GM10248 (cell line): Measurements from ENCODE around the gene EXOC6.

ENCODE experiments used
- CTCF ChIA-PET: fragments of 300-600 bp; sonication (Branson Sonifier 250); formaldehyde crosslinking; extraction: SDS; loops from one replicate; lab custom pipeline; 2021; ENCODE audit warnings: antibody characterized with exemption; lab: Yijun Ruan, JAX
- POLR2A ChIA-PET: fragments of 350-650 bp; sonication (Branson Sonifier 250); formaldehyde crosslinking; extraction: SDS; loops from one replicate; lab custom pipeline; 2020; ENCODE audit warnings: antibody characterized with exemption; lab: Yijun Ruan, JAX
- DNase-seq: peaks from one replicate; pipeline ENCODE4 v3.0.0; 2012; ENCODE audit errors: extremely low spot score
- TF ChIP-seq, protein P1 (sequence below): IDR thresholded peaks from 2 replicates; pipeline ENCODE4 v1.5.1; 2012; ENCODE audit warnings: mild to moderate bottlenecking, low read depth; ENCODE audit errors: extremely low read depth, missing control alignments, control extremely low read depth

Gene EXOC6

DNA sequence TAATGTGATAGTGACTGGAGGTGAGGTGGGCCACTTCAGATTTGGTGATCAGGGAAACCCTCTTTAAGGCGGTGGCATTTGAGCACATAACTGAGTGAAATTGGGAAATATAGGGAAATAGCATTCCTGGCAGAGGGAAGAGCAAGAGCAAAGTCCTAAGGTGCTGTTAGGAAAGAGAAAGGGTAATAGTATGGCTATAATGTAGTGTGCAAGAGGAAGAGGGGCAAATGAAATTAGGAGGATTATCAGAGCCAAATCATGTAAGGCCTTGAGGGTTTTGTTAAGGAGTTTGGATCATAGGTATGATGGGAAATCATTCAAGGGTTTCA lies 184.5 kb downstream of the EXOC6 start:
- TF ChIP-seq, protein P1, sequence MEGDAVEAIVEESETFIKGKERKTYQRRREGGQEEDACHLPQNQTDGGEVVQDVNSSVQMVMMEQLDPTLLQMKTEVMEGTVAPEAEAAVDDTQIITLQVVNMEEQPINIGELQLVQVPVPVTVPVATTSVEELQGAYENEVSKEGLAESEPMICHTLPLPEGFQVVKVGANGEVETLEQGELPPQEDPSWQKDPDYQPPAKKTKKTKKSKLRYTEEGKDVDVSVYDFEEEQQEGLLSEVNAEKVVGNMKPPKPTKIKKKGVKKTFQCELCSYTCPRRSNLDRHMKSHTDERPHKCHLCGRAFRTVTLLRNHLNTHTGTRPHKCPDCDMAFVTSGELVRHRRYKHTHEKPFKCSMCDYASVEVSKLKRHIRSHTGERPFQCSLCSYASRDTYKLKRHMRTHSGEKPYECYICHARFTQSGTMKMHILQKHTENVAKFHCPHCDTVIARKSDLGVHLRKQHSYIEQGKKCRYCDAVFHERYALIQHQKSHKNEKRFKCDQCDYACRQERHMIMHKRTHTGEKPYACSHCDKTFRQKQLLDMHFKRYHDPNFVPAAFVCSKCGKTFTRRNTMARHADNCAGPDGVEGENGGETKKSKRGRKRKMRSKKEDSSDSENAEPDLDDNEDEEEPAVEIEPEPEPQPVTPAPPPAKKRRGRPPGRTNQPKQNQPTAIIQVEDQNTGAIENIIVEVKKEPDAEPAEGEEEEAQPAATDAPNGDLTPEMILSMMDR: no peak
- DNase-seq: no peak
- ChIA-PET POLR2A (no interaction called here), CTCF (interaction anchor here (1.2 kb wide), 2 partner anchors 26 to 30 kb away, joined by 3 read pairs; no protein-coding TSS in a partner anchor)

DNA sequence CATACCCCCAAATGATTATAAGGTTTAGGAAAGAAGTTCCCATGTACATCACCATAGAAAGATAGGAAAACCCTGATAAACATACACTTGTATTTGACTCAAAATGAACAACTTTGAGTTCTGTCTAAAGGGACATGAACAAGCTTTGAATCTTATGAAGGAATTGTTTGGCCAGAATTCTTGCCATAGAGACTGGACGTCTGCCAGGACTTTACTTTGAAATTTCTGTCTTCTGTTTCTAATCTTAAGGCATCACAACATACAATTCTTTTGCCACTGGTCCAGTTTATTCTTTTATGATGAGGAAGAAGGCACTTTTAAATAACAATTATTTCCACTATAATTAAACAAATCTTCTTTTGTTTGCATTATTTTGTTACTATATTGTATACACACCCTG lies 186.1 kb downstream of the EXOC6 start:
- TF ChIP-seq, protein P1: no peak
- DNase-seq: no peak
- CTCF ChIA-PET: interaction anchor here (0.9 to 1.5 kb wide), 9 partner anchors 8 to 69 kb away, joined by 3 to 5 read pairs (median 3); no protein-coding TSS in a partner anchor
- POLR2A ChIA-PET: no interaction called here

DNA sequence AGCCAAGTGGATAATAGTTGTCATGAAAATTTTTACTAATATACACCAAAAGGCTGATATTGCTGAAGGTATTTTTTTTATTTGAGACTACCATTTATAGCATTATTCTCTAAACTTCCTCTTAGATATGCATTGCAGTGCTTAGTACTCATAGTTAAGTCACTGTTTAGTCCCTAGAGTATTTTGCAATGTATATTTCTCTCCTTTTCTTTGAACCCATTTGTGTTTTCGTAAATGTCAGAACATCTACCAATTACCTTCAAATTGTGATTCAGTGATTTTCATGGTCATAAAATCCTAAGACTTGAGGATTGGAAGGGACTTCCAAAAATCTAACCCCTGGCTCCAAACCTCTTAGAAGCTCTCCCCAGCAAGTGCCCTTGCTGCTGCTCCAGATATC lies 190.8 kb downstream of the EXOC6 start:
- no peak for DNase-seq
- POLR2A ChIA-PET: no interaction called here
- TF ChIP-seq, protein P1: no peak
- CTCF ChIA-PET: interaction anchor here (1.1 to 2.1 kb wide), 7 partner anchors 13 to 153 kb away, joined by 3 to 6 read pairs (median 4); no protein-coding TSS in a partner anchor

DNA sequence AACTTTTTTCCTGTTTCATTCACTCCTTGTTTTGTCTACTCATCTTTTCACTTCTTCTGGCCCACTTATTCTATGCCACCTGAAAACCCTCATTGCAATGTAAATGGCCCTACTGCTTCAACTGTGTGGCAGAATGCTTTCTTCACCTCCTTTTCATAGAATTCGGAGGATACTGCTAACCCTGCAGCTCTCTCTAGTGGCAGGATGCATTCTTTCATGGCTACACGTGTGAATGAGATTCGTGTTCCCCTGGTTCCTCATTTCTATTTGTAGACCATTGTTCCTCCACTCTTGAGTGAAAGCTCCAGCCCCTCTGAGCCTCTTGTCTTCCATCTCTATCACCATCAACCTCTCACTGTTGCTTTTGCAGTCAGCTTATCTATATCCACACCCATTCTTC lies 191.4 kb downstream of the EXOC6 start:
- POLR2A ChIA-PET: no interaction called here
- TF ChIP-seq, protein P1: peak; percentile 59
- CTCF ChIA-PET: interaction anchor here (0.8 to 2.1 kb wide), 11 partner anchors 12 to 154 kb away, joined by 3 to 6 read pairs (median 4); no protein-coding TSS in a partner anchor
- peak; percentile 66 for DNase-seq

DNA sequence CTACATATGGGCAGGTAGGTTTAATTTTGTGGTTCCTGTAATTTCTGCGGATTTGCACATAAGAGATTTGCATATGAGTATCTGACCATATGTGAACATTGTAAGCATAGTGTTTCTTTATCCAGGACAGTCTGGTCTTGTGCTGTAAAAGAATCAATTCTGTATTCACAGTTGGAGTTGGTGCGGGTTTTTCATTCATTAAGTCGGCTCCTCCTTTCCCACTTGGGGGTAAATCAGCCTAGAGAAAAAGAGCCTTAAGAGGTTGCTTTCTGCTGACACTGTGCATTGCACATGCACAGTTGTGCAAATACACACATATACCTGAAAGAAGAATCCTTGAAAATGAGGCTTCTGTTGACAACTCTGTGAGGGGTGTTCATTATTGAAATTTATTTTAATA lies 206.2 kb downstream of the EXOC6 start:
- POLR2A ChIA-PET: no interaction called here
- TF ChIP-seq, protein P1: no peak
- CTCF ChIA-PET: interaction anchor here (1.4 to 3.1 kb wide), 2 partner anchors 9 to 90 kb away, joined by 3 to 16 read pairs; no protein-coding TSS in a partner anchor
- DNase-seq: no peak

DNA sequence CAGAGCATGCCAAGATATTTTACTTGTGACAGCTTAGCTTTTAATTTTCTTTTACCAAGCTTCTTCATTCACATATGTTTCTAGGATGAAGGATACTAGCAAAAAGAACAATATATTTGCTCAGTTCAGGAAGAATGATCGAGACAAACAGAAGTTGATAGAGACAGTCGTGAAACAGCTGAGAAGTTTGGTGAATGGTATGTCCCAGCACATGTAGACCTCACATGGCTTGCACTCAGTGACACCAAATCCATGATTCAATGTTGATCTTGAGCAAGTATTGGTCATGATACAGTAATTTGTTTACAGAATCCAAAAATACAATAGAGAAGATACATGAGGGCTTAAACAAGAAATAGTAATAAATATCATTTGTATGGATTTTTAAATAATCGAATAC lies 209.8 kb downstream of the EXOC6 start:
- ChIA-PET CTCF (interaction anchor here (1.3 to 1.5 kb wide), 3 partner anchors 18 to 47 kb away, joined by 3 to 4 read pairs (median 3); no protein-coding TSS in a partner anchor), POLR2A (no interaction called here)
- TF ChIP-seq, protein P1: no peak
- DNase-seq: no peak
